Prostate gland (tissue), 2 donors: ENCODE measurements around the gene SPANXN4.

Experiments
- CTCF ChIP-seq, 4 experiments: fragments of 200-600 bp in 2 of 4; fragments of 450-650 bp in 2 of 4; sonication (generic) in 2 of 4; IDR thresholded peaks; 1 replicate in 3 of 4; 2 replicates in 1 of 4; pipeline ENCODE4 v1.5.1; 2016 to 2019; ENCODE audit warnings: antibody characterized with exemption in 4 of 4, mild to moderate bottlenecking in 2 of 4, moderate library complexity in 2 of 4
- POLR2A ChIP-seq: fragments of 450-650 bp; IDR thresholded peaks from one replicate; pipeline ENCODE4 v1.6.1; 2016; ENCODE audit warnings: antibody characterized with exemption, mild to moderate bottlenecking
- POLR2AphosphoS5 ChIP-seq: sonication (generic); formaldehyde crosslinking; IDR thresholded peaks from one replicate; pipeline ENCODE4 v1.6.1; 2017; ENCODE audit warnings: antibody characterized with exemption

DNA sequence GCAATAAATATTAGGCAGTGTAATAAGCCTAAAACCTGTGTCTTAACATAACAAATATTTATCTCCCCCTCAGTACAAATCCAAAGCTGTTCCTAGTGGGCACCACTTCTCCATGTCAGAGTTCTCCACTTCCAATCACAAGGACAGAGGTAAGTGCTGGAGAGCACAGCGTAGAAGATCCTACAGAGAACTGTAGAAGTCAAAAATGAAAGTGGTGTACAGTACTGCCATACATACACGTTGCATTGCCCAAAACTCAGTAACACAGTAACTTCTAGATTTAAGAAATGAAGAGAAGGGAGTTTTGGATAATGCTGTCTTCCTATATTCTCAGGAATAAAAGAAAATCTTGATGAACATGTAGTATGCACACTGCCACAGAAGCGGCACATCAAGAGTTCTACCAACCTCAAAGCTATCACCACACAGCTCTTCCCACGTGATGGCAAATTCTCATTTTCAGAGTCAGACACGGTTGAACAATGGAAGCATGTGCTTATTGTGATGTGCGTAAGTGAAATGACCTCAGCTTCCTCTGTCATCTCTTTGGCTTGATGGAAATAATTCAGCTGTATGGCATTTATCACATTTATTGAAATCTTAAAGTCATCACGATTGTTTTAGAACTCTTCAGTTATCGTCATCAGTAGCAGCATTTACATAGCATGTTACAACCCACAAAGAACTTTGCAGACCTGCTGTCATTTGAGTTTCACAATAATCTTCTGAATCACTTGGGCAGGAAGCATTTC is 27.1 kb upstream of the SPANXN4 start:
- TF ChIP-seq CTCF (IDR thresholded peaks at IDR 0.05), result no peak
- TF ChIP-seq POLR2A, result no peak
- TF ChIP-seq POLR2AphosphoS5, result no peak
